ENCODE measurements around the gene ADGRV1. TPM values are rescaled to one million over a fixed set of nuclear protein-coding genes. Genes with fewer than 3 reads are reported as not detected.

Gene ADGRV1
- total RNA-seq, 1 donor: 0.43 TPM

DNA sequence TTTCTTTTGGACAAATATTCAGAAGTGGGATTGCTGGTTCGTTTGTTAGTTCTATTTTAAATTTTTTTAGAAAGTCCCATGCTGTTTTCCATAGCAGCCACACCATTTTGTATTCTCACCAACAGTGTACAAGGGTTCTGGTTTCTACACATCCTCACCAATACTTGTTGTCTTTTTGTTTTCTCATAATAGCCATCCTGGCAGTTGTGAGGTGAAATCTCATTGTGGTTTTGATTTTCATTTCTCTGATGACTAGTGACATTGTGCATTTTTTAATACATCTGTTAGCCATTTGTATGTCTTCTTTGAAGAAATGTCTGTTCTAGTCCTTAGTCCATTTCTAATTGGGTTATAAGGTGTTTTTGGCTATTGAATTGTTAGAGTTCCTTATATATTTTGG is 610.3 kb downstream of the ADGRV1 start:
- TF ChIP-seq, protein P1, sequence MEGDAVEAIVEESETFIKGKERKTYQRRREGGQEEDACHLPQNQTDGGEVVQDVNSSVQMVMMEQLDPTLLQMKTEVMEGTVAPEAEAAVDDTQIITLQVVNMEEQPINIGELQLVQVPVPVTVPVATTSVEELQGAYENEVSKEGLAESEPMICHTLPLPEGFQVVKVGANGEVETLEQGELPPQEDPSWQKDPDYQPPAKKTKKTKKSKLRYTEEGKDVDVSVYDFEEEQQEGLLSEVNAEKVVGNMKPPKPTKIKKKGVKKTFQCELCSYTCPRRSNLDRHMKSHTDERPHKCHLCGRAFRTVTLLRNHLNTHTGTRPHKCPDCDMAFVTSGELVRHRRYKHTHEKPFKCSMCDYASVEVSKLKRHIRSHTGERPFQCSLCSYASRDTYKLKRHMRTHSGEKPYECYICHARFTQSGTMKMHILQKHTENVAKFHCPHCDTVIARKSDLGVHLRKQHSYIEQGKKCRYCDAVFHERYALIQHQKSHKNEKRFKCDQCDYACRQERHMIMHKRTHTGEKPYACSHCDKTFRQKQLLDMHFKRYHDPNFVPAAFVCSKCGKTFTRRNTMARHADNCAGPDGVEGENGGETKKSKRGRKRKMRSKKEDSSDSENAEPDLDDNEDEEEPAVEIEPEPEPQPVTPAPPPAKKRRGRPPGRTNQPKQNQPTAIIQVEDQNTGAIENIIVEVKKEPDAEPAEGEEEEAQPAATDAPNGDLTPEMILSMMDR (IDR thresholded peaks at IDR 0.05; ENCODE audit: insufficient read depth, low read depth, low read length): no peak
- no peak overlapping the region for H3K4me3 ChIP-seq (ENCODE audit: low read depth, low read length)
- DNase-seq (ENCODE audit: low read depth): no peak

DNA sequence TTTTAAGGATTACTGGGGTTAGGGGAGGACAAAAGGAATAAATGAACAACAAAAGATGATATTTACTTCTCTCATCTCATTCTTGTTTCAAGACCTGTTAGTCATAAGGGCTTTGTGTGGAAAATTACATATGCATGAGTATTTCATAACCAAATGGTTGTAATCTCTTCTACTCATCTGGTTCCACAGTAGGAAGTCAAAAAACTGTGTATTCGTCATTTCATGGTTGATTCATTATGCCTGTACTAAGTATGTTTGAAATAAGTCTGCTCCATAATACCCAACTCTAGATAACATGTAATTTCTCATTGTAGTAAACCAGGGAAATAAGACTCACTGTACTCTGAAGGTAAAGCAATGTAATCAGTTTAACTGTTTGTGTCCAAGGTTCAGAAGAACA is 611.7 kb downstream of the ADGRV1 start:
- H3K4me3 ChIP-seq (ENCODE audit: low read depth, low read length): no peak overlapping the region
- DNase-seq (ENCODE audit: low read depth): peak; percentile 76
- TF ChIP-seq, protein P1 (IDR thresholded peaks at IDR 0.05; ENCODE audit: insufficient read depth, low read depth, low read length): no peak

DNA sequence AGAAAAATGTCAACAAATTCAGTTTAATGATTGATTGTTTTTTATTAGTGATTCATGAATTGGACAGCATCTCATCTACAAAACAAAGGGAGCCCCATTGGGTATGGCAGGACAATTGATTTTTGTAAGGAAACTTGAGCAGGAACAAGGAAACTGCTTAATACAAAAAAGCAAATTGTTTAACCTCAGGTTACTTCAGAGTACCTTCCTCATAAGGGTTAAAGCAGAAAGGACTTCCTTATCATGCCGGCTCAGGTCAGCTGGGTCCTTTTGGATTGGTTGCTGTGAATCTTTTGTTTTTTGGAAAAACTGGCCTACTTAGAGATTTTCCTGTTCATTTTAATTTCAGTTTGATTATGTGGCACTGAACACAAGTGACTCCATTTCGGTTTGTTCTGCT is 612.7 kb downstream of the ADGRV1 start:
- TF ChIP-seq, protein P1 (IDR thresholded peaks at IDR 0.05; ENCODE audit: insufficient read depth, low read depth, low read length): no peak
- no peak overlapping the region for H3K4me3 ChIP-seq (ENCODE audit: low read depth, low read length)
- no peak for DNase-seq (ENCODE audit: low read depth)

DNA sequence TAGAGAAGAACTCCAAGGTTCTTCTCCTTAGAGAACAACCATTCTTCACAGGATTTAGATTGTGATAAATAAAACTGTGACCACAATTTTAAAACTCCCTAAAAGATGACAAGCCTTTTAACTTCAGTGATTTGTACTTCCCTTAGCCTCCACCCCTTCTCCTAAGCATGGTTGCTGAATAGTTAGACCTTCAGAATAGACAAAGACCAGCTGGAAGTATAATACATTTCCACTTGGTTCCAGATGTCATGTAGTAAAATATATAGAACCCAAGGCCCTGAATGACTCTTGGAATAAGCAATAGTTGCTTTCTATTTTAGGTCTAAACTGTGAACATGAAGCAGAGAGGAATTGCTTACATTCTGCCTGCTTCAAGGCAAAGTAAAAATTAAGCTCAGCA is 615.8 kb downstream of the ADGRV1 start:
- TF ChIP-seq, protein P1 (IDR thresholded peaks at IDR 0.05; ENCODE audit: insufficient read depth, low read depth, low read length): no peak
- H3K4me3 ChIP-seq (ENCODE audit: low read depth, low read length): no peak overlapping the region
- DNase-seq (ENCODE audit: low read depth): peak; percentile 40

DNA sequence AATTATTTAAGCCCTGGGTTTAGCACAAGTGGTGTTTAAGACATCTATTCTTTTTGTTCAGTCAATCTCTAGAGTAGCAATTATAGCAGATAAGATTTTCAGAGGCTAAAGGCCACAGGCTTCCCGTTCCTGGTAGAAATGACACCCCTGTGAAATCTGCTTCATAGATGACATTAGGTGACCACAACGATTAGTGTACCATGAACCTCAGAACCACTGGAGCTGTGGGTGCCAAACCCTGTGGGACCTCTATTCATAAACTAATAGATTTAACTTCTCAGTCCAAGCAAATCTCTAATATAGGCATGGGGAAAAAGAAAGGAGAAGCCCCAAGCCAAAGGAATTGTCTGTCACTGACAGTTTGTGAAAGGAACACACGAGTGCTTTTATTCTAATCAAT is 617.1 kb downstream of the ADGRV1 start:
- no peak for DNase-seq (ENCODE audit: low read depth)
- no peak overlapping the region for H3K4me3 ChIP-seq (ENCODE audit: low read depth, low read length)
- TF ChIP-seq, protein P1 (IDR thresholded peaks at IDR 0.05; ENCODE audit: insufficient read depth, low read depth, low read length): no peak

DNA sequence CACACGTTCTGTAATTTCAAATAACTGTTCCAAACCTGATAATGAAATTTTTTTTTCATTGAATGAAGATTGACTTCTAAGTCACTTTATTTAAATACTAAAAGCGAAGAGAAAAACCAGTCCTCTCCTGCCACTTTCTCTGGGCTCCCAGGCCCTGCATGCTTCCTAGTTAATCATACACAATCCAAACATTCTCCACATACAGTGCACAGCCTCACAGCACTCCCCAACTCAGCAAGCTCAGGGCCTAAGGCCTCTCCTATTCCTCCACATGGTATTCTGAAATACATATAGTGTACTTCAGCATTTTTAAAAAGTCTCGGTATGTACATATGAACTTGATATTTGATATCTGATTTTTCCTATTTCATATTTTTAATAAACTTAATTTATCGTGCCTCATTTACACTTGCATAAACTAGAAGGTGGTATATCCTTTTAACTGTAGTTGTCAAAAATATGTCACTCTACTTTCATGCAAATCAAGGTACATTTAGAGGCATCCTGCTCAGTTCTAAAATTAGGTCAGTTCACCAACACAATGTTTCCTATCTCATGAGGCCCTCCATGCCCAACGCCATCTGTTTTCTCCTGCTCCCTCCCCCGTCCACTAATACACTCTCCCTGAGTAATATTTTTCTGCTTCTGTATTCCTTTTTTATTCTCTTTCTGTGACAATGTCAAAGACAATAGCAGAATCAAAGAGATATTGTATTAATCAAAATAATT is 617.9 kb downstream of the ADGRV1 start:
- no peak overlapping the region for H3K4me3 ChIP-seq (ENCODE audit: low read depth, low read length)
- no peak for DNase-seq (ENCODE audit: low read depth)
- TF ChIP-seq, protein P1 (IDR thresholded peaks at IDR 0.05; ENCODE audit: insufficient read depth, low read depth, low read length): no peak

DNA sequence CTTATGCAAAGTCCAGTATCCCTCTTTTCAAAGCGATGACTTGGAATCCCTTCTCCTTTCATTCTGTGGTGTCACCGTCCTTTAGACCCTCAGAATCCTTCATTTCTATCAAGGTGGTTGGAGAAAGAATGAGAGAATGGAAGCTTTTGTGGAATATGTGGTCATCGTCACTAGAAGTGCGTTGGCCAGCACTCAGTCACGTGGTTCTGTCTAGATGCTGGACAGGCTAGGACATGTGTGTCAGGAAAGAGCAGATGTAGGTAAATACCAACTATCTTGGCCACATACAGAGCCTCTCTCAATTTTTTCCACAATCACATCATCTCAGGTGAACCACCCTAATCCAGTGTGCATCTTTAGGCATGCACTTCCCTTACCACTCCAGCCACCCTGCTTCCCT is 618.5 kb downstream of the ADGRV1 start:
- no peak for DNase-seq (ENCODE audit: low read depth)
- TF ChIP-seq, protein P1 (IDR thresholded peaks at IDR 0.05; ENCODE audit: insufficient read depth, low read depth, low read length): no peak
- H3K4me3 ChIP-seq (ENCODE audit: low read depth, low read length): no peak overlapping the region

Data from fibroblast of villous mesenchyme (primary cell).